Endothelial cell of umbilical vein (primary cell): ENCODE results near the gene OR13J1.

Experiments used
- EZH2 ChIP-seq: IDR thresholded peaks from 2 replicates; pipeline ENCODE4 v1.6.1; 2012; ENCODE audit warnings: borderline replicate concordance, low read depth, mild to moderate bottlenecking, moderate library complexity, low read length, inconsistent platforms; ENCODE audit not compliant: severe bottlenecking
- MYC ChIP-seq: IDR thresholded peaks from one replicate; pipeline ENCODE4 v1.6.1; 2011; ENCODE audit warnings: mild to moderate bottlenecking, low read depth, low read length
- POLR2A ChIP-seq: IDR thresholded peaks from 2 replicates; pipeline ENCODE4 v1.6.1; 2012; ENCODE audit warnings: low read depth, mild to moderate bottlenecking, control low read depth, low read length
- TF ChIP-seq, protein P1 (sequence below), 2 donors: IDR thresholded peaks; 1 replicate in 1 of 2; 2 replicates in 1 of 2; pipeline ENCODE4 v1.5.1; 2011; ENCODE audit warnings: low read length in 2 of 2, mild to moderate bottlenecking in 2 of 2, moderate library complexity in 2 of 2, control low read depth in 1 of 2, inconsistent platforms in 1 of 2, low read depth in 1 of 2; ENCODE audit not compliant: insufficient read depth in 1 of 2; ENCODE audit errors: extremely low read depth in 1 of 2

DNA sequence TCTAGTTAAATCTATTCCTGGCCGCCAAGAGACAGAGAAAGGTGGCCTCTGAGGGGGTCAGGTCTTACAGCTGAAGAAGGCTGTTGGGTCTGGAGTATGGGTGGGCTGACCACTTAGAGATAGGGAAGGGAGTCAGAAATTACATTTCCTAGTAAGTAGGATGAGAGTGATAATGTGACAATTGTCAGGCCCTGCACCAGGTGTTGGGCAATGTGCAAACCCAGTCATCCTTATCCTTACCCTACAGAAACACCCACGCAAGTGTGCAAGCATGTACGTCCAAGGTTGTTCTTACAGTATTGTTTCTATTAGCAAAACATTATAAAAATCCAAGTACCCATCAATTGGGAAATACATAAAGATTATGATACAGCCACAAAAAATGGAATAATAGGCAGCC, 48.6 kb upstream of the OR13J1 start:
- TF ChIP-seq, protein P1, sequence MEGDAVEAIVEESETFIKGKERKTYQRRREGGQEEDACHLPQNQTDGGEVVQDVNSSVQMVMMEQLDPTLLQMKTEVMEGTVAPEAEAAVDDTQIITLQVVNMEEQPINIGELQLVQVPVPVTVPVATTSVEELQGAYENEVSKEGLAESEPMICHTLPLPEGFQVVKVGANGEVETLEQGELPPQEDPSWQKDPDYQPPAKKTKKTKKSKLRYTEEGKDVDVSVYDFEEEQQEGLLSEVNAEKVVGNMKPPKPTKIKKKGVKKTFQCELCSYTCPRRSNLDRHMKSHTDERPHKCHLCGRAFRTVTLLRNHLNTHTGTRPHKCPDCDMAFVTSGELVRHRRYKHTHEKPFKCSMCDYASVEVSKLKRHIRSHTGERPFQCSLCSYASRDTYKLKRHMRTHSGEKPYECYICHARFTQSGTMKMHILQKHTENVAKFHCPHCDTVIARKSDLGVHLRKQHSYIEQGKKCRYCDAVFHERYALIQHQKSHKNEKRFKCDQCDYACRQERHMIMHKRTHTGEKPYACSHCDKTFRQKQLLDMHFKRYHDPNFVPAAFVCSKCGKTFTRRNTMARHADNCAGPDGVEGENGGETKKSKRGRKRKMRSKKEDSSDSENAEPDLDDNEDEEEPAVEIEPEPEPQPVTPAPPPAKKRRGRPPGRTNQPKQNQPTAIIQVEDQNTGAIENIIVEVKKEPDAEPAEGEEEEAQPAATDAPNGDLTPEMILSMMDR (IDR thresholded peaks at IDR 0.05; ENCODE audit: extremely low read depth in 1 of 2, insufficient read depth in 1 of 2, low read depth in 1 of 2, low read length in 2 of 2): no peak
- TF ChIP-seq EZH2: no peak
- TF ChIP-seq MYC: no peak
- TF ChIP-seq POLR2A: no peak
